CD4-positive, alpha-beta T cell treated with Interleukin-10 for 1 hour (primary cell): ENCODE results near the gene GPS1.

Source experiments
- DNase-seq: peaks from one replicate; pipeline ENCODE4 v3.0.0-alpha.2; 2020

Gene GPS1

GRCh38 chr17:82080789-82081464 lies 29.2 kb downstream of the GPS1 start:
- DNase-seq = no peak

DNA sequence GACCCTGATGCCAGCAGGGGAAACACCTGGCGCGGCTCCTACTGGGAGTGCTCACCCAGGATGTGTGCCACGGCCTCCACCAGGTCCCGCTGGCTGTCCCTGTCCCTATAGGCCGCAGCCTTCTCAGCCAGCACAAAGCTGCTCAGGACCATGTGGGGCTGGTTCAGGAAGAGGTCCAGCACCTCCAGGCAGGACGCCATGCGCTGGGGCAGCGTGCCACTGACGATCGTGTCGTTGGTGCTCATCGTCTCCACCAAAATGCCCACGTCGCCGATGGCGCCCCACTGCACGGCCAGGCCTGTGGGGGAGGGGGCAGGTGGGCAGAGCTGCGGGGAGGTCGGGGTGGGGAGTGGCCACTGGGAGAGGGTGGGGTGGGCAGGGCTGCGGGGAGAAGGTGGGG lies 29.8 kb downstream of the GPS1 start:
- DNase-seq = no peak

DNA sequence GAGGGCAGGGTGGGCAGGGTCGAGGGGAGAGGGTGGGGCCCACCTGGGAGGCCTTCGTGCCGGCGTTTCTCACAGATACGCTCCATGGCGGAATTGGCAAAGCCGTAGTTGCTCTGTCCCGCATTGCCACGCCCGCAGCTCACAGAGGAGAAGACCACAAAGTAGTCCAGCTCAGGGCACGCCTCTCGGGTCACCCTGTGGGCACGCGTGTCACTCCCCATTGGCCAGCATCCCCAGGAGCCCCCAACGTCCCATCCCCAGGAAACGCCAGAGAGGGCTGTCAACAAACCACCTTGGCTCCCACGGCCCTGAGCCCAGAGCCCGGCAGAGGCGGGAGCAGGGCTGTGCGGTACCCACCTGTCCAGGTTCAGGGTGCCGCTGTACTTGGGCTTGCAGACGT lies 30.3 kb downstream of the GPS1 start:
- no peak for DNase-seq

GRCh38 chr17:82082456-82082855 lies 30.8 kb downstream of the GPS1 start:
- DNase-seq = no peak

DNA sequence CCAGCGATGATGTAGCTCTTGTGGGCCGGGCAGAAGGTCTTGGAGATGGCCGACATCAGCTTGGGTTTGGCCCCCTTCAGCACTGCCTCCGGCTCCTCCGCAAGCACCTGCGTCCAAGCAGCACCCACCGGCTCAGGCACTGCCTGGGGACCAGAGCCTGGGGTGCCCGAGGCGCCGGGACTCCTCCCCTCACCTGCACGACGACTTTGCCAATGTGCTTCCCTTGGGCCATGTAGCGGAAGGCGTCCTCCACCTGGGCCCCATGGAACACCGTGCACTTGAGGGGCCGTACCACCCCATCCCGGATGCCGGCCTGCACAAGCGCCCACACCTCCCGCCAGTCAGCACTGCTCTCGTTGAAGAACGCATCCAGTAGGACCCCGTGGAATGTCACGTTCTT lies 31.3 kb downstream of the GPS1 start:
- no peak for DNase-seq

- DNase-seq = no peak
These were observed 32.0 kb downstream of the GPS1 start for GRCh38 chr17:82083533-82084359.

DNA sequence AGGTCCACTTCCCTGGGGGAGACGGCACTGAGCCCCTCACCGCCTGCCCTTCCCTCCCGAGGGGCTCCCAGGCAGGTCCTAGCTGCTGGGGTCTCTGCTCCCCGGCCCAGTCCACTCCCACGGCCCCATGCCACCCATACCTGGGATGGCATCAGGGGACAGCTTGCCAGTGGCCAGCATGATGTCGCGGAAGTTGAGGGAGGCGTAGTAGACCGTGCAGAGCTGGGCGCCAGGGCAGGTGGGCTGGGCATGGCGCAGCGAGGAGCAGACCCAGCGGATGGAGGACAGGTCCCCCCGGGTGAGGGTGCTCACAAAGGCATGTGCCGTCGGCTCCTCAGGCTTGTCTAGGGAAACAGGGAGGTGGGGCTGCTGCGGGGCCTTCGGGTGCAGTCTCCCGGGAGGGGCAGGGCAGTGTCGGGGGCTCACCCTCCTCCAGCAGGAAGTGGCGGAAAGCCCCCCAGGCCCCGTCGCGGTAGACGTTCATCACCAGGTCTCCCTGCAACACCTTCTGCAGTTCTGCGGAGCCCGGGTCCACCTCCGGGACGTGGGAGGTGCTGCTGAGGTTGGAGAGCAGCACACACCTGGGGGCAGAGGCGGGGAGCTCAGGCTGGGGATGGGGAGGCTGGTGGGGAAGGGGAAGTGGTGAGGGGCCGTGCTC lies 32.8 kb downstream of the GPS1 start:
- no peak for DNase-seq

GRCh38 chr17:82085031-82085861 lies 33.5 kb downstream of the GPS1 start:
- DNase-seq = no peak

DNA sequence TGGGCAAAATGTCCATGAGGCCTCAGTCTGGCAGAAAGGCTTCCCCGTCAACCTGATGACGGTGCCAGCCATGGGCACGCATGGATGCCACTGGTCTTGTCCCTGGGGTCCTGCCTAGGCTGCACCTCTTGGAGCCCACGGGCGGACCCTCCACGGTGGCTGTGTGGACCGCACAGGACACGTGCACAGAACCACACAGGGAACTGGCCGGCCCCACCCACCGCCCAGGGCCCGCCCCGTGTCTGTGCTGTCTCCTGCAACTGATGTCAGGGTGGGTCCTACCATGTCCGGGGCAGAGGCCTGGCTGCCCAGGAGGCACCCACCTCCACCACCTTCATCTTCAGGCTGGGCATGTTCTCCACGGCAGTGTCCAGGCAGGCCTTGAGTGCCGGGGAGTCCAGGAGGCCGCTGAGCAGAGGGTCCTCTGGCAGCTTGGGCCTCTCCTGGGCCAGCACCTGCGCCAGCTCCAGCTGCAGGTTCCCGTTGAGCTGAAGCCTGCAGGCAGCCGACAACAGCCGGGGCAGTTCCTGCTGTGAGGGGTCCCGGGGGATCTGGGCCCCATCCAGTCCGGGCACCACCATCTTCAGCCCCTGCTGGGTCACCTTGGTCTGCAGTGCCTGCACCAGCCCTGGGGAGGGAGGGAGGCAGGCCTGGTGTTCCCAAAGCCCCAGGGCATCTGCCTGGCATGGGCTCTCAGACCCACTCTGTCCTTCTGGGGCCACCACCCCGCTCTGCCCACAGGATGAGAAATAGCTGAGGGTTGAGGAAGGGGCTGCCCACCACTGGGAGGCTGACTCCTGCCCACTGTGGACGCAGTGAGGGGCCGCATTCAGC lies 34.5 kb downstream of the GPS1 start:
- no peak for DNase-seq

- DNase-seq = no peak
These were observed 35.5 kb downstream of the GPS1 start for GRCh38 chr17:82086941-82087906.

GRCh38 chr17:82087961-82088837 lies 36.5 kb downstream of the GPS1 start:
- DNase-seq = no peak

- DNase-seq = no peak
These were observed 37.4 kb downstream of the GPS1 start for GRCh38 chr17:82088838-82089722.

- DNase-seq = no peak
These were observed 38.2 kb downstream of the GPS1 start for GRCh38 chr17:82089723-82090548.

- no peak for DNase-seq
These were observed 39.0 kb downstream of the GPS1 start for GRCh38 chr17:82090549-82091263.

DNA sequence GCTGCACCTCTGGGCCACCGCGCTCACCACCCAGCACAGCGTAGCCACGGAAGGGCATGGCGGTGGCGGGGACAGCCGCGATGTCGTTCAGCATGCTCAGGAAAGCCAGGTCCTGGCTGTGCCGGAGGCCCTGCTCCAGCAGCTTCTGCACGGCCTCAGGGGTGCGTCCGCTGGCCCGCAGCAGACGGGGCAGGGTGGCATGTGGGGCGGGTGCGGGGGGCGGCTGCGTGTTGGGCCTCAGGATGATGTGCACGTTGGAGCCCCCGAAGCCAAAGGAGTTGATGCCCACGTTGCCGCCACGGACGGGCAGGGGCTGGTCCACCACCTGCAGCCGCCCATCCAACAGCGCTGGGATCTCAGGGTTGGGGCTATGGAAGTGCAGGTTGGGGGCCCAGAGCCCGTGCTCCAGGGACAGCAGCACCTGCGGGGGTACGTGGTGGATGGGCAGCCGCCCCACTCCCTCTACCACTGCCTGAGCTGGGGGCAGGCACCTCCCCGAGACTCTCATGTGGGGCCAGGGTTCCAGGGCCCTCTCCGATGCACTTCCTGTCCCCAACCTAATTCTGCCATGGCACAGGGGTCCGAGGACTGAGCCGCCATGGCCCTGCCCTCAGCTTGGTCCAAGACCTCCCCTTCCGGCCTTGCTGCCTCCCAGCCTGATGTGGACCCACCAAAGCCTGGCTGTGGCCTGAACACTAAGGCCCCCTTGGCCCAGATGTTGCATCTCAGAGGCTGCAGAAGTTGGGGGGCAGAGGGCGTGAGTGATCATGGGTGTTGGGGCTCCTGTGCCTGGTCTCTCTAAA lies 39.8 kb downstream of the GPS1 start:
- no peak for DNase-seq

GRCh38 chr17:82092094-82092586 lies 40.4 kb downstream of the GPS1 start:
- DNase-seq = no peak
